Suprapubic skin (tissue), 4 donors: ENCODE results near the gene MTX1. TPM values are rescaled to one million over a fixed set of nuclear protein-coding genes. Genes with fewer than 3 reads are reported as not detected.
"Not testable (repeated sequence)": the region's sequence is repeated elsewhere in the genome, so short reads cannot be mapped to it uniquely, and the experiment has no call there.

Experiments used
- DNase-seq, 2 donors: peaks; one replicate each; pipeline ENCODE4 v3.0.0-alpha.2; 2019; ENCODE audit warnings: low spot score in 2 of 2
- H3K27ac ChIP-seq: fragments of 200-600 bp; sonication (generic); one replicate; pipeline ENCODE4 v1.5.1; 2019
- H3K27me3 ChIP-seq: fragments of 200-600 bp; sonication (generic); one replicate; pipeline ENCODE4 v1.5.1; 2019
- H3K36me3 ChIP-seq: fragments of 200-600 bp; sonication (generic); one replicate; pipeline ENCODE4 v1.5.1; 2019
- H3K4me1 ChIP-seq: fragments of 200-600 bp; sonication (generic); one replicate; pipeline ENCODE4 v1.5.1; 2019
- H3K4me3 ChIP-seq: fragments of 200-600 bp; sonication (generic); one replicate; pipeline ENCODE4 v1.5.1; 2019; ENCODE audit warnings: mild to moderate bottlenecking
- H3K9me3 ChIP-seq: fragments of 200-600 bp; sonication (generic); one replicate; pipeline ENCODE4 v1.5.1; 2019
- EP300 ChIP-seq: sonication (generic); formaldehyde crosslinking; IDR thresholded peaks from one replicate; pipeline ENCODE4 v1.6.1; 2017; ENCODE audit warnings: antibody characterized with exemption
- POLR2A ChIP-seq, 2 donors: fragments of 450-650 bp; IDR thresholded peaks; one replicate each; pipeline ENCODE4 v1.6.1; 2017; ENCODE audit warnings: antibody characterized with exemption in 2 of 2, mild to moderate bottlenecking in 2 of 2, moderate library complexity in 2 of 2
- POLR2AphosphoS5 ChIP-seq, 3 donors: sonication (generic); formaldehyde crosslinking; IDR thresholded peaks; one replicate each; pipeline ENCODE4 v1.6.1; 2017; ENCODE audit warnings: antibody characterized with exemption in 3 of 3
- WGBS: methylation state at CpG from one replicate; pipeline ENCODE4 v1.1.5; 2018; 5-methylcytosine and 5-hydroxymethylcytosine counted together
- total RNA-seq, 4 donors: library from RNA; depleted of rRNA; stranded (reverse); fragments of >200 nt; gene quantifications; one replicate each; pipeline ENCODE4 v1.1.0, GENCODE V29; 2016
- TF ChIP-seq, protein P1 (sequence below), 2 donors: fragments of 200-600 bp in 1 of 2; fragments of 450-650 bp in 1 of 2; sonication (generic) in 1 of 2; IDR thresholded peaks; one replicate each; pipeline ENCODE4 v1.5.1; 2016 to 2019; ENCODE audit warnings: antibody characterized with exemption in 2 of 2, mild to moderate bottlenecking in 1 of 2, moderate library complexity in 1 of 2

The MTX1 gene, protein sequence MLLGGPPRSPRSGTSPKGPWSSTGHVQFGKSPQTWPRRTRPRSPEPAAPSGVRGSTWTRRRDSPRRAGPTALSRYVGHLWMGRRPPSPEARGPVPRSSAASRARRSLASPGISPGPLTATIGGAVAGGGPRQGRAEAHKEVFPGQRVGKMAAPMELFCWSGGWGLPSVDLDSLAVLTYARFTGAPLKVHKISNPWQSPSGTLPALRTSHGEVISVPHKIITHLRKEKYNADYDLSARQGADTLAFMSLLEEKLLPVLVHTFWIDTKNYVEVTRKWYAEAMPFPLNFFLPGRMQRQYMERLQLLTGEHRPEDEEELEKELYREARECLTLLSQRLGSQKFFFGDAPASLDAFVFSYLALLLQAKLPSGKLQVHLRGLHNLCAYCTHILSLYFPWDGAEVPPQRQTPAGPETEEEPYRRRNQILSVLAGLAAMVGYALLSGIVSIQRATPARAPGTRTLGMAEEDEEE
- 10 to 100 TPM; 19.8 to 51.7 (median 36.9) TPM for total RNA-seq

GRCh38 chr1:155208541-155209311 is at the start of gene MTX1:
MTX1 (plus strand) TSS chr1:155208695; CDS start chr1:155208805, 110 bp downstream.
- H3K27me3 ChIP-seq: no peaks in the 10 kb centered on the region
- H3K27ac ChIP-seq: peak within 1 kb of the TSS; percentile 100
- DNase-seq: peak; percentile 96 to 97
- TF ChIP-seq EP300: no peak
- TF ChIP-seq POLR2A (IDR thresholded peaks at IDR 0.05): peak in 1 of 2 donors; percentile 50
- TF ChIP-seq POLR2AphosphoS5 (IDR thresholded peaks at IDR 0.05): peak in 1 of 3 donors; percentile 78
- H3K9me3 ChIP-seq: no peaks in the 10 kb centered on the region
- 0% methylated on average over 37 of the region's 64 CpGs for WGBS
- peaks cover 7% of the 10 kb centered on the region for H3K36me3 ChIP-seq
- H3K4me1 ChIP-seq: peaks cover 33% of the 10 kb centered on the region
- peak within 1 kb of the TSS; percentile 97 for H3K4me3 ChIP-seq

DNA sequence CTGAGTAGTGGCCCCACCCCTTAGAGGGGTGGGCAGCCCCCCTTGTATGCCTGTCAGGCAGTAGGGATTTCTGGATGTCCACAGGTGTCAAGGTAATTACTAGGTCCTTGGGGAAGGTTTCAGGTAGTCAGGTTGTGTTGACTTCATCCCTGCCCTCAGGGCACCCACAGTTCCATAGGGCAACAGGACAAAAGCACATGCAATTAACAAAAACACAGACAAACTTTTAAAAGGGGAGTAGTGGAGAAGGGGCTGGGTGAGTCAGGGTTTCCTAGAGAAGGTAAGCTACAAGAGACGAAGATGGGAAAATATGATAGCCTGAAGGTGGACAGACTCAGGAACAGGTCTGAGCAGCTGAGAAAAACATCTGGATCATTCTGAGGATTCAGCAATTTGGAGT is 49.5 kb upstream of the MTX1 start:
- TF ChIP-seq EP300 (no peak), POLR2AphosphoS5 (IDR thresholded peaks at IDR 0.05) (no peak), POLR2A (IDR thresholded peaks at IDR 0.05) (no peak)
- TF ChIP-seq, protein P1, sequence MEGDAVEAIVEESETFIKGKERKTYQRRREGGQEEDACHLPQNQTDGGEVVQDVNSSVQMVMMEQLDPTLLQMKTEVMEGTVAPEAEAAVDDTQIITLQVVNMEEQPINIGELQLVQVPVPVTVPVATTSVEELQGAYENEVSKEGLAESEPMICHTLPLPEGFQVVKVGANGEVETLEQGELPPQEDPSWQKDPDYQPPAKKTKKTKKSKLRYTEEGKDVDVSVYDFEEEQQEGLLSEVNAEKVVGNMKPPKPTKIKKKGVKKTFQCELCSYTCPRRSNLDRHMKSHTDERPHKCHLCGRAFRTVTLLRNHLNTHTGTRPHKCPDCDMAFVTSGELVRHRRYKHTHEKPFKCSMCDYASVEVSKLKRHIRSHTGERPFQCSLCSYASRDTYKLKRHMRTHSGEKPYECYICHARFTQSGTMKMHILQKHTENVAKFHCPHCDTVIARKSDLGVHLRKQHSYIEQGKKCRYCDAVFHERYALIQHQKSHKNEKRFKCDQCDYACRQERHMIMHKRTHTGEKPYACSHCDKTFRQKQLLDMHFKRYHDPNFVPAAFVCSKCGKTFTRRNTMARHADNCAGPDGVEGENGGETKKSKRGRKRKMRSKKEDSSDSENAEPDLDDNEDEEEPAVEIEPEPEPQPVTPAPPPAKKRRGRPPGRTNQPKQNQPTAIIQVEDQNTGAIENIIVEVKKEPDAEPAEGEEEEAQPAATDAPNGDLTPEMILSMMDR (IDR thresholded peaks at IDR 0.05): no peak
- H3K36me3 ChIP-seq: no peaks in the 10 kb centered on the region
- 53% methylated on average over 1 of the region's 1 CpG for WGBS
- peak in 1 of 2 donors; percentile 14 for DNase-seq
- H3K4me3 ChIP-seq: no peak overlapping the region
- H3K27me3 ChIP-seq: no peaks in the 10 kb centered on the region
- no peak overlapping the region for H3K27ac ChIP-seq
- H3K9me3 ChIP-seq: no peaks in the 10 kb centered on the region
- no peaks in the 10 kb centered on the region for H3K4me1 ChIP-seq

- H3K9me3 ChIP-seq: no peaks in the 10 kb centered on the region
- H3K27me3 ChIP-seq: no peaks in the 10 kb centered on the region
- H3K4me3 ChIP-seq: no peak overlapping the region
- no peak for TF ChIP-seq POLR2A (IDR thresholded peaks at IDR 0.05)
- no peak for TF ChIP-seq EP300
- TF ChIP-seq, protein P1 (IDR thresholded peaks at IDR 0.05): no peak
- TF ChIP-seq POLR2AphosphoS5 (IDR thresholded peaks at IDR 0.05): no peak
- WGBS: 81% methylated on average over 8 of the region's 8 CpGs
- no peaks in the 10 kb centered on the region for H3K36me3 ChIP-seq
- no peak overlapping the region for H3K27ac ChIP-seq
- DNase-seq: peak in 1 of 2 donors; percentile 9
- H3K4me1 ChIP-seq: no peaks in the 10 kb centered on the region
These were observed 48.4 kb upstream of the MTX1 start for GRCh38 chr1:155160128-155160527.

- 95% methylated on average over 6 of the region's 6 CpGs for WGBS
These were observed 45.9 kb upstream of the MTX1 start for GRCh38 chr1:155162631-155163030.

DNA sequence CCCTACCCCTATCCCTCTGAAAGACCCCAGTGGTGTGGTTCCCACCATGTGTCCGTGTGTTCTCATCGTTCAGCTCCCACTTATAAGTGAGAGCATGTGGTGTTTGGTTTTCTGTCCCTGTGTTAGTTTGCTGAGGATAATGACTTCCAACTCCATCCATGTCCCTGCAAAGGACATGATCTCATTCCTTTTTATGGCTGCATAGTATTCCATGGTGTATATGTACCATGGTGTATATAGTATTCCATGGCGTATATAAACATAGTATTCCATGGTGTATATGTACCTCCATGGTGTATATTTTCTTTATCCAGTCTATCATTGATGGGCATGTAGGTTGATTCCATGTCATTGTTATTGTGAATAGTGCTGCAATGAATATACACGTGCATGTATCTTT is 44.7 kb upstream of the MTX1 start:
- H3K27me3 ChIP-seq, H3K27ac ChIP-seq, H3K9me3 ChIP-seq, DNase-seq, H3K36me3 ChIP-seq, H3K4me3 ChIP-seq: not testable (repeated sequence)
- 92% methylated on average over 4 of the region's 4 CpGs for WGBS
- peaks cover 16% of the 10 kb centered on the region for H3K4me1 ChIP-seq

More at GRCh38 chr1:155162631-155163030, 45.9 kb upstream of the MTX1 start:
- H3K27me3 ChIP-seq, H3K9me3 ChIP-seq, H3K4me3 ChIP-seq, H3K27ac ChIP-seq, H3K36me3 ChIP-seq, DNase-seq: not testable (repeated sequence)
- H3K4me1 ChIP-seq: peaks cover 11% of the 10 kb centered on the region

DNA sequence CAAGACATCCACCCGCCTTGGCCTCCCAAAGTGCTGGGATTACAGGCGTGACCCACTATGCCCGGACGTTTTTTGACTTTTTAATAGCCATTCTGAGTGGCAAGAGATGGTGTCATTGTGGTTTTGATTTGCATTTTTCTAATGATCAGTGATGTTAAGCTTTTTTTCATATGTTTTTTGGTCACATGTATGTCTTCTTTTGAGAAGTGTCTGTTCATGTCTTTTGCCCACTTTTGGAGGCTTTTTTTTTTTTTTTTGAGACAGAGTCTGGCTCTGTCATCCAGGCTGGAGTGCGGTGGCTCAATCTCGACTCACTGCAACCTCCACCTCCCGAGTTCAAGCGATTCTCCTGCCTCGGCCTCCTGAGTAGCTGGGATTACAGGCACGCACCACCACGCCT is 43.9 kb upstream of the MTX1 start:
- not testable (repeated sequence) for DNase-seq

GRCh38 chr1:155166051-155166470 is 42.4 kb upstream of the MTX1 start:
- H3K9me3 ChIP-seq: no peaks in the 10 kb centered on the region
- DNase-seq: peak in 1 of 2 donors; percentile 71
- no peak overlapping the region for H3K4me3 ChIP-seq
- peaks cover 16% of the 10 kb centered on the region for H3K4me1 ChIP-seq
- H3K27me3 ChIP-seq: no peaks in the 10 kb centered on the region
- TF ChIP-seq POLR2AphosphoS5 (IDR thresholded peaks at IDR 0.05): no peak
- TF ChIP-seq EP300: no peak
- TF ChIP-seq POLR2A (IDR thresholded peaks at IDR 0.05): no peak
- TF ChIP-seq, protein P1 (IDR thresholded peaks at IDR 0.05): no peak
- H3K36me3 ChIP-seq: peaks cover 21% of the 10 kb centered on the region
- WGBS: 67% methylated on average over 8 of the region's 8 CpGs
- H3K27ac ChIP-seq: no peak overlapping the region

More for the DNA sequence above, 43.9 kb upstream of the MTX1 start:
- not testable (repeated sequence) for H3K36me3 ChIP-seq, H3K9me3 ChIP-seq, H3K27ac ChIP-seq, H3K27me3 ChIP-seq, H3K4me3 ChIP-seq
- peaks cover 16% of the 10 kb centered on the region for H3K4me1 ChIP-seq
- 96% methylated on average over 11 of the region's 11 CpGs for WGBS
